GM19351 (cell line): ENCODE data around the gene SCAMP3.

Experiments
- ATAC-seq: cut with Tn5 transposase; IDR thresholded peaks from one replicate; pipeline ENCODE4 v1.9.1; 2021; ENCODE audit warnings: mild to moderate bottlenecking, moderate library complexity; ENCODE audit not compliant: unreplicated experiment

Gene SCAMP3

DNA sequence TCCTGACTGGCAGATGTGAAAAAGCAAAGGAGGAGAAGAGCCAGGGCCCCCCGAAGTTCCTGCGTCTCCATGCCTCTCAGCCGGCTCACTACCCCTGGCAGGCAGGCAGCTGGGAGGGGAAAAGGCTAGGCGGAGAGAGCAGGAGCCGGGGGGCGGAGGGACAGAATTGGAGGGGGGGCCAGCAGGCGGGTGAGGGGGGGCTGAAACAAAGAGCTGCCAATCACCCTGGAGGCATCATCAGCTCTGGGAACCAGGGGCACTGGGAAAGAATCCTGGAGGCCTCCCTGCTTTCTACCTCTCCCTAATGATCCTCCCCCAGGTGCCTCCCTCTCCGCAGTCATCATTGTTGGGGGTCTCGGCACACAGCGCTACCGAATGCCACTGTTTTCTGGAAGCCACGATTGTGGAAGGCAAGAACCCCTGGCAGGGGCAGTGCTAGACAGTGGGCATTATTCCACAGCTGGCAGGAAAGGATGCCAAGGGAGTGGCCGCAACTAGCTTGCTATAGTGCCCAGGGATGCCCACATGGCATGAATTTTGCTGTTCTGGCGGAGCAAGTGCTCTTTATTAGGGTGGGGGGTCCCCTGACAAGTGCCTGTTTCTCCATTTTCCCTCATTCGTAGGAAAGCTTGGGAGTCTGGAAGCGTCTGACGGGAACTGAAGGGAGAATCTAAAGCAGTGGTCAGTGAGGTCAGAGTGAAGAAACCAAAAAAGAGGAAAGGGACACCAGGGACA lies 54.2 kb downstream of the SCAMP3 start, which contains the start of gene THBS3:
TSS of gene THBS3 (minus strand) at position 92 of the 735 bp plus-strand sequence. CDS start at position 71, 21 bp downstream.
- ATAC-seq = no peak

DNA sequence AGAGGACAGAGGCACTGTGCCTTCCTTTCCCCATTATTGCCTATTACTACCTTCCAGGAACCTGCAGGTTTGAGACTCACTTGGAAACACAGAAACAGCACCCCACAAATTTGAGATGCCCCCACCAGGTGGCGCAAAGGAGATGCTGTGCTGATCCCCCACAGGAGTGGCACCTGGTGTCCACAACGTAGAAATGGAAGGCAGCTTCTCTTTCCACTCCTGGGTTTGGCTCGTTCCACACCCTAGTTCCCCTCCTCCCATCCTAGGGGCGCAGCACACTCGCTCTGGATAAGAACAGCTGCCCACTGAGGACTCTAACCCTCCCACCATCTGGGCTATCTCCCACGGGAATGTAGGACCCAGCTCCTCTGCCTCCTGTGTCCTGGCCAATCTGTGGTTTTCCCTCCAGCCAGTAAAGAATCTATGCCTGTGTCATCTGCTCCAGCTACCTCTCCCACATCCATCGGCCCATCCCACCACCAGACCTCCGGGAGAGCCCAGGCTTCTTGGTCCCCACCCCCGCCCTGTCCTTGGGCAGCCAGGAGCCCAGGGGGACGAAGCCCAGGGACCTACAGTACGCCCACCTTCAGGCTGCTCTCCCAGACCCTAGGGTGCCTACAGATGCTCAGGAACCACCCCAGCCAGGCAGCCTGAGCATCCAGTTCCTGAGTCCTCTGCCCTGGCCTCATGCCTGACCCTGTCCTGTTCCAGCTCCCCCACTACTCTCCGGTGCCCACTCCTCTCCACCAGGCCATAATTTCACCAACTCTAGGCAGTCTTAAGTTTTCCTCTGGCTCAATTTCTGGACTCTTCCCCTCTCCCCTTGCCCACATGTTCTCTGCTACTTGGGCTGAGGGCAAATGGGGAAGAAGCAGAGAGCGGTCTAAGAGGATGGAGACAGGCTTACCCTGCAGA lies 55.0 kb downstream of the SCAMP3 start:
- ATAC-seq = peak; percentile 39
